Activated effector memory CD4-positive, alpha-beta T cell treated with Interleukin-2 at 50 U/mL for 16 hours (primary cell): ENCODE results near the gene ZKSCAN5.
"Not testable (repeated sequence)": the region's sequence is repeated elsewhere in the genome, so short reads cannot be mapped to it uniquely, and the experiment has no call there.

Source experiments
- DNase-seq: peaks from one replicate; pipeline ENCODE4 v3.0.0-alpha.2; 2020

ZKSCAN5 gene

DNA sequence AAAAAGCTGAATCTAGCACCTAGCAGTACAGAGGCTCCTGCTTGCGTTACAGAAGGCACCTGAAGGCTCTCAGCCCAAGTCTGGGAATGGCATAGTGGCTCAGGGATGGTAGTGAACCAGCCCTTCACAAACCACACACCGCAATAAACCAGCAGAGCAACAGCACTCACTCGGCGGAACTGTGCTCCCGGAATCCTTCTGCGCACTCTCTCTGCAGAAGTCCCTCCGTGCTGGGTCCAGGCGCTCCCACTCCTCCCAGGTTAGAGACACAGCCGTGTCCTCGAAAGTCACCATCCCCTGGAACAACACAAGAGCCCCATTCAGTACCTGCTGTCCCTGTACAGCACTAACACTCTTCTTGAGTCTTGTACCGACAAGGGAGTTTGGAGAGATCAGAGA is 5.9 kb upstream of the ZKSCAN5 start:
- DNase-seq = no peak

GRCh38 chr7:99499371-99499720 is 5.1 kb upstream of the ZKSCAN5 start:
- no peak for DNase-seq

DNA sequence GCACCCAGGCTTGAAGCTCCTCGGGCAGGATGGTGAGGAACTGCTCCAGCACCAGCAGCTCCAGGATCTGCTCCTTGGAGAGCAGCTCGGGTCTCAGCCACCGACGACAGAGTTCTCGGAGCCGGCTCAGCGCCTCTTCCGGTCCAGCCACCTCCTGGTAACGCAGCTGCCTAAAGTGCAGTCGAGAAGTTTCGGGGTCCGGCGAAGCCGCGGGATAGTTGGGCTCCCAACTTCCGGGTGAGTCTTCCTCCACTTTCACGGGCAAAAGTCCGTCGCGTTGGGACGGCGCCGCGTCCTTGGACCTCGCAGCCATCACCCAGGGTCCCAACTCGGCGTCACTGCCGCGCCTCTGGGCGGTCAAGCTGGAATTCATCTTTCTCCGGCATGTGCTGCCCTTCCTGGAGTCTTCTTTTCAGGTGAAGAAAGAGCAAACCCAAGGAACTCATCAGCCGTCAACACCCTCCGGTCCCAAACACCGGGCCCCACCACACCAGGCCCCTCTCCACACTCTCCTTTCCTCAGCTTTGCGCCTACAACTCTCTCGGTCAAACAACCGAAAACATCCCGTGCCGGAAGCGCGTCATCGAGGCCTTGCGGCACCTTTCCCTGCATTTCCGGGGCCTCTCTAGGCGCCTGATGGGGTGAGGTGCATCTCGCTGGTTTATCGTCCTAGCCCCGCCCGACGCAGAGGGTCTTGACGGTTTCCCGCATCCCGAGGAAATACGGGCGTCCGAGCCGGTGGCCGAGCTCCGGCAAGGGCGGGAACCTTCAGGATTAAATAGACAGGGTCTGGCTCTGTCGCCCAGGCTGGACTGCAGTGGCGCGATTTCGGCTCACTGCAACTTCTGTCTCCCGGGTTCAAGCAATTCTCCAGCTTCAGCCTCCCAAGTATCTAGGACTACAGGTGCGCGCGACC is 4.5 kb upstream of the ZKSCAN5 start, which contains the start of gene ZNF394:
Gene ZNF394 (minus strand): TSS at position 561 of the 916 bp plus-strand sequence. CDS start 188 bp downstream, at position 373.
- DNase-seq = peak; percentile 84

DNA sequence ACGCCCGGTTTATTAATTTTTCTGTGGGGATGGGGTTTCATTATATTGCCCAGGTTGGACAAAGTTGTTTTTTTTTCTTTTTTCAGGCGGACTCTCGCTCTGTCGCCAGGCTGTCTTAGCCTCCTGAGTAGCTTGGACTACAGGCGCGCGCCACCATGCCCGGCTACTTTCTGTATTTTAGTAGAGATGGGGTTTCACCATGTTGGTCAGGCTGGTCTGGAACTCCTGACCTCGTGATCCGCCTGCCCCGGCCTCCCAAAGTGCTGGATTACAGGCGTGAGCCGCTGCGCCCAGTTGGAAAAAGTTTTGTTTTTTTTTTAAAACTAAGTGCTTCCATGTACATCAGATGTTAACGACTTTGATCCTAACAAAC is 3.8 kb upstream of the ZKSCAN5 start:
- DNase-seq = no peak

DNA sequence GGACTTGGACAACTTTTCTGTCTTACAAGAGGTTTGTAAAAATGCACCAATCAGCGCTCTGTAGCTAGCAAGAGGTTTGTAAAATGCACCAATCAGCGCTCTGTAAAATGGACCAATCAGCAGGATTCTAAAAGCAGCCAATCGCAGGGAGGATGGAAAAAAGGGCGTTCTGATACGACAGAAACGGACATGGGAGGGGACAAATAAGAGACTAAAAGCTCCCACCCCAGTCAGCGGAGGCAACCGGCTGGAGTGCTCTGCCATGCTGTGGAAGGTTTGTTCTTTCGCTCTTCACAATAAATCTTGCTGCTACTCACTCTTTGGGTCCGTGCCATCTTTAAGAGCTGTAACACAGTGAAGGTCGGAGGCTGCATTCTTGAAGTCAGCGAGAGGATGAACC is 3.2 kb upstream of the ZKSCAN5 start:
- not testable (repeated sequence) for DNase-seq

GRCh38 chr7:99504281-99504602 is 220 bp upstream of the ZKSCAN5 start:
- no peak for DNase-seq

GRCh38 chr7:99505324-99505662 is 831 bp downstream of the ZKSCAN5 start:
- no peak for DNase-seq

- DNase-seq = no peak
Measured at GRCh38 chr7:99514050-99514449, 9.6 kb downstream of the ZKSCAN5 start.

DNA sequence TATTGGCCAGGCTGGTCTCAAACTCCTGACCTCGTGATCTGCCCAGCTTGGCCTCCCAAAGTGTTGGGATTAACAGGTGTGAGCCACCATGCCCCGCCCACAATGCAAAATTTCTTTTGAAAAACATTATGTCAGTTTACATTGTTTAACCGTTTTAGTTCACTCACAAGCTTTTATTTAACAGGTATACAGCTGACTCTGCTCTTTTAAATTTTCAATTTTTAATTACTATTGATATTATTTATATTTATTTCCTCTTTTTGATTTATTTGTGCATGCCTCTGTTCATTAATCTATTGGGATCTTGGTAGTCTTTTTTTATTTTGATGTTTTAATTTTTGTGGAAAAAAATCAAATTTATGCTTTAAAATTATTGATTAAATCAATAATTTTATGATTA is 16.9 kb downstream of the ZKSCAN5 start:
- DNase-seq = no peak

DNA sequence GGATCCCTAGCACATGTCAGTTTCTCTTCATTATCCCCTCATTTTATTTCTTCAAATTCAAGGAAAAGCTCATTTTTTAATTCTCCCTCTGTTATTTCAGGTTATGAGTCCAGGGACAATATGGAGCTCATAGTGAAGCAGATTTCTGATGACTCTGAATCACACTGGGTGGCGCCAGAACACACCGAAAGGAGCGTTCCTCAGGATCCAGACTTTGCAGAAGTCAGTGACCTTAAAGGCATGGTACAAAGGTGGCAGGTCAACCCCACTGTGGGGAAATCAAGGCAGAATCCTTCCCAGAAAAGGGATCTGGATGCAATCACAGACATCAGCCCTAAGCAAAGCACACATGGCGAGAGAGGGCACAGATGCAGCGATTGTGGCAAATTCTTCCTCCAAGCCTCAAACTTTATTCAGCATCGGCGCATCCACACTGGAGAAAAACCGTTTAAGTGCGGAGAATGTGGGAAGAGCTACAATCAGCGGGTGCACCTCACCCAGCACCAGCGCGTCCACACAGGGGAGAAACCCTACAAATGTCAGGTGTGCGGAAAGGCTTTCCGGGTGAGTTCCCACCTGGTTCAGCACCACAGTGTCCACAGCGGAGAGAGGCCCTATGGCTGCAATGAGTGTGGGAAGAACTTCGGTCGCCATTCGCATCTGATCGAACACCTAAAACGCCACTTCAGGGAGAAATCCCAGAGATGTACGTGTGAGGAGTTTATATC is 21.4 kb downstream of the ZKSCAN5 start:
- no peak for DNase-seq

DNA sequence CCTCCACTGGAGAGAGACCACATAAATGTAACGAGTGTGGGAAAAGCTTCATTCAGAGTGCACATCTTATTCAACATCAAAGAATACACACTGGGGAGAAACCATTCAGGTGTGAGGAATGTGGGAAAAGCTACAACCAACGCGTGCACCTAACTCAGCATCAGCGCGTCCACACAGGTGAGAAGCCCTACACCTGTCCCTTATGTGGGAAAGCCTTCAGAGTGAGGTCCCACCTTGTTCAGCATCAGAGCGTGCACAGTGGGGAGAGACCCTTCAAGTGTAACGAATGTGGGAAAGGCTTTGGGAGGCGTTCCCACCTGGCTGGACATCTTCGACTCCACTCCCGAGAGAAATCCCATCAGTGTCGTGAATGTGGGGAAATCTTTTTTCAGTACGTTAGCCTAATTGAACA is 26.9 kb downstream of the ZKSCAN5 start:
- DNase-seq = no peak

- DNase-seq = no peak
Measured at GRCh38 chr7:99535667-99536066, 31.2 kb downstream of the ZKSCAN5 start.

DNA sequence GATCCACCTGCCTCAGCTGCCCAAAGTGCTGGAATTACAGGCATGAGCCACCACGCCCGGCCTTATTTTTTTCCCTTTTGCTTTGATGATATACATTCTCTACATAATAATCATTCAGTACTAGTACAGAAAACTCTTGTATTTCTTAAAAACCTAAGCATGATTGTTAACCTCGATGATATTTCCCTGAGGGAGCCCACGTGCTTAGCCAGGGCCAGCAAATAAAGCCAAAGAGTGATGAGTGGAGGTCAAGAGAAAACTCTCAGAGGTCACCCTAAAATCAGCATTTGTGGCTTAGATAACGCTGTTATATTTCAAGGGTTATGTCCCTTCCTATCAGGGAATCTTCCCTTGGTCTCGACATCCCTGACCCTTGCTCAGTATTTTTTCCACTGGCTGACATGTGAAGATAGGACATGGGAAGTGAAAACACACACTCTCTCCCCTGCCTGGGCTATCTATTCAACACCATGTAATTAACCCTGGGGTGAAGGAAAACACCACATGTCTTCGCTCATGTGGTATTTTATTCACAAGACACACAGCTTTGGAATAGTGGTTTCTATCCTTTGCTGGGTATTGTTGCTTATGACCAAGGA is 34.9 kb downstream of the ZKSCAN5 start:
- DNase-seq = no peak

DNA sequence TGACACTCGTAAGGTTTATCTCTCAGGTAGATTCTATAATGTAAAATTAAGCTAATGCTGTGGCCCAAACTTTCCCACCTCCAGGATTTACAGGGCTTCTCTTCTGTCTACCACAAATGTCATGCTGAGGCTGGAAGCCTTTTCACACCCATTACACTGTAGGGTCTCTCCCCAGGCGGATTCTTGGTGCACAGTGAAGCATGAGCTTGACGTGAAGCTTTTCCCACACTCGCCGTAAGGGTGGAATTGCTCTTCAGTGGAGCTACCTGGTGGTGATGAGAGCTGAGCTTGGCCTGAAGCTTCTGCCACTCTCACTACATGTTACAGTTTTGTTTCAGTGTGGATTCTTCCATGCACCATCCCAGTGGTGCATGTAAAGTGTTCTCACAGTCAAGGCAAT is 36.1 kb downstream of the ZKSCAN5 start:
- DNase-seq = no peak

DNA sequence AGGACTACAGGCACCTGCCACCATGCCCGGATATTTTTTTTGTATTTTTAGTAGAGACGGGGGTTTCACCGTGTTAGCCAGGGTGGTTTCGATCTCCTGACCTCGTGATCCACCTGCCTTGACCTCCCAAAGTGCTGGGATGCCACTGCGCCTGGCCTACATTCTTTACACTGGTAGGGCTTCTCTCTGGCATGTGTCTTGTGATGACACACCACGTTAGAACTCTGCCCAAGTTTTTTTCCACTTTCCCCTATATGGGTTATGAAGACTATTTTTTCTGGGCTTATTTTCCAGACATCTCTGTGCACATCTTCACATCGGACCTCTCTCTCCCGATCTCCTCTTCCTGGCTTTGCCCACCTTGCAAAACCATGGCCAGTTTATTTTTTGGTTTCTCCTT is 36.8 kb downstream of the ZKSCAN5 start:
- DNase-seq = no peak

- DNase-seq = no peak
Measured at GRCh38 chr7:99543081-99543671, 38.7 kb downstream of the ZKSCAN5 start.

DNA sequence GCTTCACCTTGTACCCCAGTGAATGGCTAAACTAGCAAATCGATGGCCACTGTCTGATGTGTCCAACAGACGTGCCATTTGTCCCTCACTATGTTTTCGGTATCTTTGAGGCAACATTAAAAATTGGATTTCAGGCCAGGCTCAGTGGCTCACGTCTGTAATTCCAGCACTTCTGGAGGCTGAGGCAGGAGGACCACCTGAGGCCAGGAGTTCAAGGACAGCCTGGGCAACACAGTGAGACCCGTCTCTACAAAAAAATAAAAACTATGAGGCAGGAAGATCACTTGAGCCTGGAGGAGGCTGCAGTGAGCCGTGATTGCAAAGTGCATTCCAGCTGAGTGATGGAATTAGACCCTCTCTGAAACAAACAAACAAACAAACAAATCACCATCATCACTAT is 39.5 kb downstream of the ZKSCAN5 start:
- no peak for DNase-seq

GRCh38 chr7:99545308-99545707 is 40.8 kb downstream of the ZKSCAN5 start:
- not testable (repeated sequence) for DNase-seq

- not testable (repeated sequence) for DNase-seq
Measured at GRCh38 chr7:99549545-99549944, 45.1 kb downstream of the ZKSCAN5 start.

- no peak for DNase-seq
Measured at GRCh38 chr7:99551334-99551733, 46.9 kb downstream of the ZKSCAN5 start.

DNA sequence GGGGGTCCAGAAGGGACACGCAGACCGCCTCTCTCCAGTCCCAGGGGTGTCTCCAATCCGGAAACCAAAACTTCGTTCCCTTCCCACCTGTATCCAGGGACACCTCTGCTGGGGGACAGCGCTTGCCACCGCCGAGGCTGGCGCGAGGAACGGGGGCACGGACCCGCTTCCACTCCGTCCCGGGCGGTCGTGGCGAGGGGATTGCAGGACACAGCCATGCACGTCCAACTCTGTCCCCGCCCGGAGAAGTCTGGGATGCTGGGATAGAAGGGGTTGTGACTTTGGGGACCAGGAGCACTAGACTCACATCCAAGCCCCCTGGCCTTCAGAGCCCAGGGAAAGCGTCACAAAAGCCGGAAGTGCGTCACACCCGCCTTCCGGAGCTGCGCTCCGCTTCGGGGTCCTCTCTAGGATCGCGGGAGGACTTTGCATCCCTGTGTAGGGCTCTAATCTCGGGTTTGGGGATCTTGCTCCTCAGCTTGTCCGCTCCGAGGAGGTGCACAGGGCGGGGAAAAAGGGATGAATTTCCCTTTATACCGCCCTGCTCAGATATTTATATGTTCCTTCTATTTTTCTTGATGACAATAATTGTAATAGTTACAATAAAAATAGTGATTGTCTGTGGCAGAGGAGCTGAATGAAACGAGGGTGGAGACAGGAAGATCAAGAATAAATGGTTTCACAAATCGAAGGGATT is 47.5 kb downstream of the ZKSCAN5 start, which contains the start of gene FAM200A:
Gene FAM200A (minus strand): TSS at position 348 of the 697 bp plus-strand sequence. CDS start 3,707 bp downstream, outside the sequence.
- peak; percentile 74 for DNase-seq

DNA sequence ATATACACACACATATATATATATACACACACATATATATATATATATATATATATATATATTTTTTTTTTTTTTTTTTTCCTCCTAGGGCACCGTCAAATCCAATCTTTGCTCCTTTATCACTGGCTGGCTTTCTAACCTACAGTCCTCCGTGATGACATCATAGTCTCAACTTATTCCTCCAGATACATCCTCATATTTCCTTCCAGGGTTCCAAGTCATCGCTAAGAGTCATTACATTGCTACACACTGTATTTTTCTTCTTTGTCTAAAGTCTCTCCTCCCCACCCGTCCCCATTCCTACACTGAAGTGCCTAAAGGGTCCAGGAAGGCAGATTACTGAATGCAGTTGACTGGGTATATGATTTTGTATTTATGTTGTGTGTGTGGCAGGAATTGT is 48.6 kb downstream of the ZKSCAN5 start:
- no peak for DNase-seq

DNA sequence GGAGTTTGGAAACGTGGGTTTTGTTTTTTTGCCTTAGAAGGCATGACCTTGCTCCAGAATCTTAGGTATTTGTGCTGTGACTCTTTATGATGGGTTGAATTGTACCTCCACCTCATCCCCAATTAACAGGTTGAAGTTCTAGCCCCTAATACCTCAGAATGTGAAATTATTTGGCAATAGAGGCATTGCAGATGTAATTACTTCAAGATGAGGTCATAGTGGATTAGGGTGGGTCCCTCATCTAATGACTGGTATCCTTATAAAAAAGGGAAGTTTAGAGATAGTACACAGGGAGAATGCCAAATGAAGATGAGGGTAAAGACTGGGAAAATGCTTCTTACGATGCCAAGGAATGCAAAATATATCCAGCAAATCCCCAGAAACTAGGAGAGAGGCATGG is 50.5 kb downstream of the ZKSCAN5 start:
- DNase-seq = no peak
